ENCODE data around the gene PRSS53.

The PRSS53 gene

GRCh38 chr16:31129568-31130335 is 41.0 kb upstream of the PRSS53 start:
- Histone ChIP-seq H3K27ac (ENCODE audit: low read length) (no peak overlapping the region), H3K9me3 (replicated peaks; ENCODE audit: insufficient read depth, low read length) (no peaks in the 10 kb centered on the region), H2AFZ (ENCODE audit: low read length) (no peak overlapping the region), H3K4me3 (ENCODE audit: low read length) (no peak overlapping the region), H4K20me1 (ENCODE audit: insufficient read depth, low read length) (no peaks in the 10 kb centered on the region), H3K79me2 (ENCODE audit: low read length) (no peaks in the 10 kb centered on the region), H3K27me3 (replicated peaks; ENCODE audit: insufficient read depth, low read length) (no peaks in the 10 kb centered on the region), H3K9ac (ENCODE audit: low read length) (no peak overlapping the region), H3K4me2 (ENCODE audit: low read depth, low read length) (no peak overlapping the region), H3F3A (ENCODE audit: insufficient read depth, low read length) (no peaks in the 10 kb centered on the region), H3K9me2 (replicated peaks; ENCODE audit: insufficient read depth, low read length) (no peaks in the 10 kb centered on the region), H3K4me1 (ENCODE audit: low read length) (no peaks in the 10 kb centered on the region), H3K36me3 (replicated peaks; ENCODE audit: insufficient read depth, low read length) (no peaks in the 10 kb centered on the region)
- TF ChIP-seq CTCF (IDR thresholded peaks at IDR 0.05; ENCODE audit: low read length), result no peak
- no peak for TF ChIP-seq EZH2 (optimal IDR thresholded peaks at IDR 0.05; ENCODE audit: low read depth, low read length)
- no peak for TF ChIP-seq EZH2phosphoT487 (IDR thresholded peaks at IDR 0.05; ENCODE audit: low read length)
- no peak for DNase-seq

DNA sequence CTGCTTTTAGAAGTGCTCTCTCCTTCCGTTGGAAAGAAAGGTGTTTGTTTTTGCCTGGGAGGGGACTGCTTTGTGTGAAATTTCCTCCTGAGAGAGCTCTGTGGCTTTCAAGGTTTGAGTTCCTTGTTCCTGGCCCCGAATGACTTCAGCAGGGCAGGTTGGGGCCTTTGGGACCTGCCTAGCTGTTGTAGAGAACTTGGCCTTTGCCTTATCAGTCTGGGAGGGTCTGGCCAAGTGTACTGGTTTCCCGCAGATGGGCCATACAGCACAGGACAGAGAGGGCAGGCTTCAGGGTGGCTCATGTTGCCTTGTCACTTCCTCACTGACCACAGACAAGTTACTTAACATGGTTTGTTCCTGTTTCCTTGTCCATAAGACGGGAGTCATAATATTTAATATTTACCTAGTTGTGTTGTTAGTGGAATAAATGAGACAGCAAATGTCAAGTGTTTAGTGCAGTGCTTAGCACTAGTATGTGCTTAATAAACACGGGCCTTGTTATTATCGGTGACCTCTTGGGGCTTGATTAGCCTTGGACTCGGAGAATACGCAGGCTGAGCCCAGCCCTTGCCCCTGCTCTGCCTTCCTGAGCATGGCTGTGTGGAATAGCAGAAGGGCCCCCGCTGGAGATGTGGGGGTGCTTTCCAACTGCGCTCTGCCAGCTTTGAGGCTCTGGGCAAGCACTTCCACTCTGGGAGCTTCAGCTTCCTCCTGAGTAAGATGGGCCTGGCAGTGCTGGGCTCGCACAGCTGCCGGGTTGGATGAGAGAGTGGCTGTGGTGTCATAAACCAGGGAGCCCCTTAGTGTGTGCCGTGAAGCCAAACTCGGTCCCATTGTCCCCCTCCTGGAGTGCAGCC is 40.2 kb upstream of the PRSS53 start:
- Histone ChIP-seq H3K9me2 (replicated peaks; ENCODE audit: insufficient read depth, low read length) (no peaks in the 10 kb centered on the region), H3F3A (ENCODE audit: insufficient read depth, low read length) (no peaks in the 10 kb centered on the region), H3K27ac (ENCODE audit: low read length) (no peak overlapping the region), H3K36me3 (replicated peaks; ENCODE audit: insufficient read depth, low read length) (no peaks in the 10 kb centered on the region), H3K79me2 (ENCODE audit: low read length) (no peaks in the 10 kb centered on the region), H2AFZ (ENCODE audit: low read length) (no peak overlapping the region), H3K4me3 (ENCODE audit: low read length) (no peak overlapping the region), H4K20me1 (ENCODE audit: insufficient read depth, low read length) (no peaks in the 10 kb centered on the region), H3K9ac (ENCODE audit: low read length) (no peak overlapping the region), H3K4me1 (ENCODE audit: low read length) (no peaks in the 10 kb centered on the region), H3K9me3 (replicated peaks; ENCODE audit: insufficient read depth, low read length) (no peaks in the 10 kb centered on the region), H3K27me3 (replicated peaks; ENCODE audit: insufficient read depth, low read length) (no peaks in the 10 kb centered on the region), H3K4me2 (ENCODE audit: low read depth, low read length) (no peak overlapping the region)
- TF ChIP-seq EZH2phosphoT487 (IDR thresholded peaks at IDR 0.05; ENCODE audit: low read length) (no peak), CTCF (IDR thresholded peaks at IDR 0.05; ENCODE audit: low read length) (no peak), EZH2 (optimal IDR thresholded peaks at IDR 0.05; ENCODE audit: low read depth, low read length) (no peak)
- no peak for DNase-seq

GRCh38 chr16:31127182-31127581 is 38.4 kb upstream of the PRSS53 start:
- no peaks in the 10 kb centered on the region for H3F3A ChIP-seq (ENCODE audit: insufficient read depth, low read length)
- TF ChIP-seq EZH2phosphoT487 (IDR thresholded peaks at IDR 0.05; ENCODE audit: low read length) (no peak), EZH2 (optimal IDR thresholded peaks at IDR 0.05; ENCODE audit: low read depth, low read length) (no peak), CTCF (IDR thresholded peaks at IDR 0.05; ENCODE audit: low read length) (no peak)
- no peaks in the 10 kb centered on the region for H3K9me3 ChIP-seq (replicated peaks; ENCODE audit: insufficient read depth, low read length)
- H3K9ac ChIP-seq (ENCODE audit: low read length), result no peak overlapping the region
- no peak overlapping the region for H2AFZ ChIP-seq (ENCODE audit: low read length)
- H3K79me2 ChIP-seq (ENCODE audit: low read length), result no peaks in the 10 kb centered on the region
- H3K36me3 ChIP-seq (replicated peaks; ENCODE audit: insufficient read depth, low read length), result no peaks in the 10 kb centered on the region
- no peaks in the 10 kb centered on the region for H3K9me2 ChIP-seq (replicated peaks; ENCODE audit: insufficient read depth, low read length)
- H3K27ac ChIP-seq (ENCODE audit: low read length), result no peak overlapping the region
- H3K4me3 ChIP-seq (ENCODE audit: low read length), result no peak overlapping the region
- no peak for DNase-seq
- H3K4me2 ChIP-seq (ENCODE audit: low read depth, low read length), result no peak overlapping the region
- no peaks in the 10 kb centered on the region for H4K20me1 ChIP-seq (ENCODE audit: insufficient read depth, low read length)
- H3K4me1 ChIP-seq (ENCODE audit: low read length), result no peaks in the 10 kb centered on the region
- H3K27me3 ChIP-seq (replicated peaks; ENCODE audit: insufficient read depth, low read length), result no peaks in the 10 kb centered on the region
